Tibial artery (tissue), 4 donors: ENCODE data around the gene CTNNA3.

Source experiments
- DNase-seq, 2 donors: peaks; one replicate each; pipeline ENCODE4 v3.0.0-alpha.2; 2019
- H3K27ac ChIP-seq, 2 donors: fragments of 200-600 bp; sonication (generic) in 1 of 2; 1 replicate in 1 of 2; 2 replicates in 1 of 2; pipeline ENCODE4 v1.5.1; 2018 to 2019; ENCODE audit warnings: mild to moderate bottlenecking in 1 of 2
- H3K27me3 ChIP-seq, 2 donors: fragments of 200-600 bp; sonication (generic) in 1 of 2; one replicate each; pipeline versions ENCODE4 v1.5.1 to v1.6.0; 2016 to 2019
- H3K36me3 ChIP-seq, 3 donors: fragments of 200-600 bp; sonication (generic) in 2 of 3; one replicate each; pipeline ENCODE4 v1.5.1; 2016 to 2019; ENCODE audit warnings: mild to moderate bottlenecking in 2 of 3
- H3K4me1 ChIP-seq, 4 donors: fragments of 200-600 bp; sonication (generic) in 2 of 4; 1 replicate in 3 of 4; 2 replicates in 1 of 4; pipeline ENCODE4 v1.5.1; 2016 to 2019
- H3K4me3 ChIP-seq, 2 donors: fragments of 200-600 bp; sonication (generic) in 1 of 2; 1 replicate in 1 of 2; 2 replicates in 1 of 2; pipeline ENCODE4 v1.5.1; 2018 to 2019; ENCODE audit warnings: mild to moderate bottlenecking in 2 of 2
- H3K9me3 ChIP-seq, 3 donors: fragments of 200-600 bp; sonication (generic) in 1 of 3; one replicate each; pipeline ENCODE4 v1.5.1; 2016 to 2019
- CTCF ChIP-seq, 2 experiments: fragments of 200-600 bp in 1 of 2; fragments of 450-650 bp in 1 of 2; IDR thresholded peaks; one replicate each; pipeline ENCODE4 v1.5.1; 2017 to 2019; ENCODE audit warnings: antibody characterized with exemption in 2 of 2, mild to moderate bottlenecking in 1 of 2, moderate library complexity in 1 of 2
- intact Hi-C: fragments of 100-400 bp; cut with DNase I; formaldehyde crosslinking; loops from one replicate; pipeline ENCODE4 v1.15.0; 2023; ENCODE audit warnings: low total_unique reads

Gene CTNNA3

GRCh38 chr10:66204838-66205237, 1491.2 kb downstream of the CTNNA3 start:
- no peak for DNase-seq
- no peaks in the 10 kb centered on the region for H3K36me3 ChIP-seq

GRCh38 chr10:66202101-66202500, 1493.9 kb downstream of the CTNNA3 start:
- intact Hi-C loops = no loop called here
- no peak for TF ChIP-seq CTCF (IDR thresholded peaks at IDR 0.05)
- Histone ChIP-seq H3K36me3 (no peaks in the 10 kb centered on the region), H3K4me3 (no peak overlapping the region), H3K27me3 (no peaks in the 10 kb centered on the region), H3K9me3 (no peaks in the 10 kb centered on the region), H3K27ac (no peak overlapping the region), H3K4me1 (no peaks in the 10 kb centered on the region)
- no peak for DNase-seq

More at GRCh38 chr10:66204838-66205237, 1491.2 kb downstream of the CTNNA3 start:
- Histone ChIP-seq H3K27ac (no peak overlapping the region), H3K9me3 (no peaks in the 10 kb centered on the region), H3K4me3 (no peak overlapping the region), H3K27me3 (no peaks in the 10 kb centered on the region), H3K4me1 (no peaks in the 10 kb centered on the region)
- intact Hi-C loops = no loop called here
- no peak for TF ChIP-seq CTCF (IDR thresholded peaks at IDR 0.05)

- no peak for TF ChIP-seq CTCF (IDR thresholded peaks at IDR 0.05)
- H3K4me1 ChIP-seq = no peaks in the 10 kb centered on the region
- H3K4me3 ChIP-seq = no peak overlapping the region
- intact Hi-C loops = no loop called here
- H3K9me3 ChIP-seq = no peaks in the 10 kb centered on the region
- H3K27me3 ChIP-seq = no peaks in the 10 kb centered on the region
- DNase-seq = no peak
- H3K36me3 ChIP-seq = no peaks in the 10 kb centered on the region
- H3K27ac ChIP-seq = no peak overlapping the region
These were observed 1503.7 kb downstream of the CTNNA3 start for GRCh38 chr10:66192162-66192831.

- Histone ChIP-seq H3K4me3 (no peak overlapping the region), H3K36me3 (no peaks in the 10 kb centered on the region), H3K27ac (no peak overlapping the region), H3K9me3 (no peaks in the 10 kb centered on the region), H3K4me1 (no peaks in the 10 kb centered on the region), H3K27me3 (no peaks in the 10 kb centered on the region)
- intact Hi-C loops = no loop called here
- DNase-seq = no peak
- TF ChIP-seq CTCF (IDR thresholded peaks at IDR 0.05) = no peak
These were observed 1505.6 kb downstream of the CTNNA3 start for GRCh38 chr10:66190413-66190812.

GRCh38 chr10:66189271-66189670, 1506.7 kb downstream of the CTNNA3 start:
- no peaks in the 10 kb centered on the region for H3K27me3 ChIP-seq
- intact Hi-C loops = no loop called here
- H3K36me3 ChIP-seq = no peaks in the 10 kb centered on the region
- no peaks in the 10 kb centered on the region for H3K9me3 ChIP-seq
- DNase-seq = no peak
- no peaks in the 10 kb centered on the region for H3K4me1 ChIP-seq
- H3K27ac ChIP-seq = no peak overlapping the region
- no peak overlapping the region for H3K4me3 ChIP-seq
- TF ChIP-seq CTCF (IDR thresholded peaks at IDR 0.05) = no peak
